ENCODE data around the gene UBE3B.
"Not testable (repeated sequence)": the region's sequence is repeated elsewhere in the genome, so short reads cannot be mapped to it uniquely, and the experiment has no call there.

UBE3B gene

GRCh38 chr12:109473526-109474270 lies 3.7 kb upstream of the UBE3B start:
- in situ Hi-C loops (cut with HindIII; ENCODE audit: low sequenced_read_pairs) = not testable (repeated sequence)

GRCh38 chr12:109475121-109475520 lies 2.3 kb upstream of the UBE3B start:
- in situ Hi-C loops (cut with HindIII; ENCODE audit: low sequenced_read_pairs) = no loop called here

- in situ Hi-C loops (cut with HindIII; ENCODE audit: low sequenced_read_pairs) = no loop called here
These were observed 1.2 kb upstream of the UBE3B start for GRCh38 chr12:109475993-109476806.

- in situ Hi-C loops (cut with HindIII; ENCODE audit: low sequenced_read_pairs) = no loop called here
These were observed 638 bp upstream of the UBE3B start for GRCh38 chr12:109476807-109477184.

GRCh38 chr12:109477963-109478315 lies 505 bp downstream of the UBE3B start:
- in situ Hi-C loops (cut with HindIII; ENCODE audit: low sequenced_read_pairs) = no loop called here

GRCh38 chr12:109479761-109480160 lies 2.3 kb downstream of the UBE3B start:
- in situ Hi-C loops (cut with HindIII; ENCODE audit: low sequenced_read_pairs) = no loop called here

GRCh38 chr12:109480356-109480755 lies 2.9 kb downstream of the UBE3B start:
- in situ Hi-C loops (cut with HindIII; ENCODE audit: low sequenced_read_pairs) = no loop called here

- in situ Hi-C loops (cut with HindIII; ENCODE audit: low sequenced_read_pairs) = no loop called here
These were observed 4.4 kb downstream of the UBE3B start for GRCh38 chr12:109481863-109482262.

GRCh38 chr12:109482491-109482890 lies 5.1 kb downstream of the UBE3B start:
- in situ Hi-C loops (cut with HindIII; ENCODE audit: low sequenced_read_pairs) = no loop called here

- in situ Hi-C loops (cut with HindIII; ENCODE audit: low sequenced_read_pairs) = no loop called here
These were observed 5.5 kb downstream of the UBE3B start for GRCh38 chr12:109482894-109483293.

- in situ Hi-C loops (cut with HindIII; ENCODE audit: low sequenced_read_pairs) = no loop called here
These were observed 5.9 kb downstream of the UBE3B start for GRCh38 chr12:109483346-109483745.

- in situ Hi-C loops (cut with HindIII; ENCODE audit: low sequenced_read_pairs) = no loop called here
These were observed 7.8 kb downstream of the UBE3B start for GRCh38 chr12:109485201-109485600.

GRCh38 chr12:109487181-109488050 lies 10.0 kb downstream of the UBE3B start:
- in situ Hi-C loops (cut with HindIII; ENCODE audit: low sequenced_read_pairs) = no loop called here

- in situ Hi-C loops (cut with HindIII; ENCODE audit: low sequenced_read_pairs) = no loop called here
These were observed 10.7 kb downstream of the UBE3B start for GRCh38 chr12:109488051-109488665.

- in situ Hi-C loops (cut with HindIII; ENCODE audit: low sequenced_read_pairs) = no loop called here
These were observed 11.9 kb downstream of the UBE3B start for GRCh38 chr12:109489016-109489954.

- in situ Hi-C loops (cut with HindIII; ENCODE audit: low sequenced_read_pairs) = no loop called here
These were observed 12.6 kb downstream of the UBE3B start for GRCh38 chr12:109489955-109490565.

GRCh38 chr12:109491671-109492070 lies 14.2 kb downstream of the UBE3B start:
- in situ Hi-C loops (cut with HindIII; ENCODE audit: low sequenced_read_pairs) = no loop called here

- in situ Hi-C loops (cut with HindIII; ENCODE audit: low sequenced_read_pairs) = no loop called here
These were observed 14.9 kb downstream of the UBE3B start for GRCh38 chr12:109492371-109492770.

GRCh38 chr12:109493090-109493489 lies 15.7 kb downstream of the UBE3B start:
- in situ Hi-C loops (cut with HindIII; ENCODE audit: low sequenced_read_pairs) = no loop called here
